ENCODE data around the gene SPAG9.

DNA sequence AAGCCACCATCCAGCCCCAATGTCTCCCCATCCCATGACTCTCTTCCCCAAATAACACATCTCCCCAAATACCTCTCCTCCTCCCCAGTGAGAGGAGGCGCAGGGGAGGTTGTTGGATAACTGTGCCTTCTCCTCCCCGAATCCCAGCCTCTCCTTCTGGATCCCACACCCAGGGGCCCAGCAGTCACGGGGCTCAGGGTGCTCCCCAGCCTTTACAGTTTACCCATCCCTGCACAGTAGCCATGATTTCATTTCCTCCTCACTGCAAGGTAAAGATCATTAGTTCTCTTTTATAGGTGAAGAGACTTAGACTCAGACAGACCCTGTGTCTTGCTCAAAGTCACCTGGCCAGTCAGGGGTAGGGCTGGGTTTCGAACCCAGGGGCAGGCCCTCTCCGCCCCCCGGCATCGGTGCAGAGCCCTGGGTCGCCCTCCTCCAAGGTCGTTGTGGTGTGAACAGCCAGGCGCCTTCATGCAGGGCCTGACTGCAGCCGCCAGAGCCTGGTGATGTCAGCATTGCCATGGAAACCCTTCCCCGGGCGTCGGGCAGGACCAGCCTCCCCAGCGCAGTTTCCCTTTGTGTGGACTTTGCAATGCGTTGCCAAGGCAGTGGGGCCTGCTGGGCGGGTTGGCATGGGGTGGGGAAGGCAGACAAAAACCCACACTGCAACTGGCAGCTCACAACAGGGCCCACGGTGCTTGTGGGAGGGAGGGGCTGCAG is 201.2 kb downstream of the SPAG9 start:
- TF ChIP-seq EZH2 (IDR thresholded peaks at IDR 0.05), result no peak
- TF ChIP-seq, protein P1, sequence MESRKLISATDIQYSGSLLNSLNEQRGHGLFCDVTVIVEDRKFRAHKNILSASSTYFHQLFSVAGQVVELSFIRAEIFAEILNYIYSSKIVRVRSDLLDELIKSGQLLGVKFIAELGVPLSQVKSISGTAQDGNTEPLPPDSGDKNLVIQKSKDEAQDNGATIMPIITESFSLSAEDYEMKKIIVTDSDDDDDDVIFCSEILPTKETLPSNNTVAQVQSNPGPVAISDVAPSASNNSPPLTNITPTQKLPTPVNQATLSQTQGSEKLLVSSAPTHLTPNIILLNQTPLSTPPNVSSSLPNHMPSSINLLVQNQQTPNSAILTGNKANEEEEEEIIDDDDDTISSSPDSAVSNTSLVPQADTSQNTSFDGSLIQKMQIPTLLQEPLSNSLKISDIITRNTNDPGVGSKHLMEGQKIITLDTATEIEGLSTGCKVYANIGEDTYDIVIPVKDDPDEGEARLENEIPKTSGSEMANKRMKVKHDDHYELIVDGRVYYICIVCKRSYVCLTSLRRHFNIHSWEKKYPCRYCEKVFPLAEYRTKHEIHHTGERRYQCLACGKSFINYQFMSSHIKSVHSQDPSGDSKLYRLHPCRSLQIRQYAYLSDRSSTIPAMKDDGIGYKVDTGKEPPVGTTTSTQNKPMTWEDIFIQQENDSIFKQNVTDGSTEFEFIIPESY (IDR thresholded peaks at IDR 0.05; ENCODE audit: extremely low read depth, insufficient replicate concordance, low read length), result no peak
- TF ChIP-seq, protein P2, sequence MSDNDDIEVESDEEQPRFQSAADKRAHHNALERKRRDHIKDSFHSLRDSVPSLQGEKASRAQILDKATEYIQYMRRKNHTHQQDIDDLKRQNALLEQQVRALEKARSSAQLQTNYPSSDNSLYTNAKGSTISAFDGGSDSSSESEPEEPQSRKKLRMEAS (IDR thresholded peaks at IDR 0.05), result no peak
- TF ChIP-seq RAD21 (IDR thresholded peaks at IDR 0.05; ENCODE audit: low read depth), result no peak
